SH-SY5Y (cell line): ENCODE results near the gene DNER.

ENCODE experiments used
- GATA2 ChIP-seq: IDR thresholded peaks from 2 replicates; pipeline ENCODE4 v1.6.1; 2011; ENCODE audit warnings: mild to moderate bottlenecking, low read depth, low read length
- GATA3 ChIP-seq: IDR thresholded peaks from 2 replicates; pipeline ENCODE4 v1.6.1; 2011; ENCODE audit warnings: low read depth, mild to moderate bottlenecking, low read length, moderate library complexity

The DNER gene

GRCh38 chr2:229446350-229446749 is 268.0 kb downstream of the DNER start:
- TF ChIP-seq GATA2 (no peak), GATA3 (no peak)

DNA sequence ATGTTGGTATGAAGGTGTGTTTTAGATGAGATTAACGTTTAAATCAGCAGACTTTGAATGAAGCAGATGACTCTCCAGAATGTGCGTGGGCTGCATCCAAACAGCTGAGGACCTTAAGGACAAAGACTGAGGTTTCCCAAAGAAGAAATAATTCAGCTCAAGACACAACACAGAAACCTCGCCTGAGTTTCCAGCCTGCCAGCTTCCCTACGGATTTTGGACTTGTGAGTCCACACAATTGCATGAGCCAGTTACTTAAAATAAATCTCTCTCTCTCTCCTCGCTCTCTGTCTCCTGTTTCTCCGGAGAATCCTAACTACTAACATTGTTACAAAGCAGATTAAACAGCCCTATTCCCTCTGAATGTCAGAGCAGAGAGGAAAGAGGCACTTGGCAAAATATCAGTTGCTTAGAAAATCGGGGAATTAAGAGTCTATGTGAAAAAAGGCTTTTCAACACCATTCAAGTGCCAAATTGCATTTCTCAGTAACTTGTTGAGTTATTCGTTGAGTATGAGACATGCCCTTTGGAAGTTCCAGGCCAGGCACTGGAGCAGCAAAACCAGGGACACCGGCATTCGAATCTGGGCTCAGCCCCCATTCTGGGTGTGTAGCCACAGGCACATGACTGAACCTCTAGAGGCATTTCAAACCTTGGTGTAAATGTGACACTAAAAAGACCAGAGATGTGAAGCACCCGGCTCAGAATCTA is 268.7 kb downstream of the DNER start:
- TF ChIP-seq GATA2, result no peak

DNA sequence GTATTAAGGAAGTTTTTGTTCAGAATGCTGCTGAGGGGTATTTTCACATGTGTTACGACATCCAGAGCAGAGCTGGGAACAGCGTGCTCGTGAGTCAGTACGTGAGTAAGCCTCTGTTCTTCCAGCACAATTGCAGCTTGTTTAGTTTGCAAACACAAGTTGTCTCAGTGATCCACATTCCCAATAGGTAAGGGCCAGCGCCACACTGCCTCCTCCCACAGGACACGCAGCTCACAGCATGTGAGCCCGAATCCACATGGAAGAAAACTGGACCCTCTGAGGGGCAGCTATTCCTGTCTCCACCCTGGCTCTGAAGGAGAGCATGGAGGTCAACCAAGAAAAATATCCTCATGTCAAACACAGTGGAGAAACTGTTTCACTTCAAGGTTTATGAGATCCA is 269.3 kb downstream of the DNER start:
- no peak for TF ChIP-seq GATA2
- no peak for TF ChIP-seq GATA3

DNA sequence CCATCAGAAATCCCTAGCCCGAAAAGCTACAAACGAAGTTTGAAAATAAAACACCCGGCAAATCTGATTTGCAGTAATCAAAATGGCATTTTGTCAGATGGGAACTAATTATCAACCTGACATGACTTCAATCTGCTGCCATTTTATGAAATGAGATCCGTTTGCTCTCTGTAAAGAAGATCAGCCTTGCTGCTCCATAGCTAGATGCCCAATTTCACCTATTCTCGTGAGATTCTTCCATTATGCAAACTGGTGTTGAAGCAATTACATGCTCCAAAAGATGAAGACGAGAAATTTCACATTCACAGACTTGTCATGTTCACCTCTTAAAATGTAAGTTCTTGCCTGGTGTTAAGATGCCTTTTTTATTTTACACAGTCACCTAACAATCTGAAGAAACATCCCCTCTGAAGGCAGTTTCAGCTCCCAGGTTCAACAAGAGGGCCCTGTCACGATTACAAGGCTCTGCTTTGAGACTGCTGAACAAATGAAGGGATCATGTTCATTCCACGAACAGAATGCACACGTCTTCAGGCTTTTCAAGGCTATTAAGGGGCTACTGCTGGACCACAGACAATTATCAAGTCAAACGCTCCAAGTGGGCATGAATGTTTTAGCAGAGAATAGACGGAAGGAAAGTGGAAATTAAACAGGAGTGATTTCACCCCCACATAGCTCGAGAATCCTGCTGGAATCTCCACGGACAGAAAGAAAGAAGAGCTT is 270.6 kb downstream of the DNER start:
- TF ChIP-seq GATA3 (no peak), GATA2 (no peak)

GRCh38 chr2:229443141-229443540 is 271.2 kb downstream of the DNER start:
- TF ChIP-seq GATA3 (no peak), GATA2 (no peak)

DNA sequence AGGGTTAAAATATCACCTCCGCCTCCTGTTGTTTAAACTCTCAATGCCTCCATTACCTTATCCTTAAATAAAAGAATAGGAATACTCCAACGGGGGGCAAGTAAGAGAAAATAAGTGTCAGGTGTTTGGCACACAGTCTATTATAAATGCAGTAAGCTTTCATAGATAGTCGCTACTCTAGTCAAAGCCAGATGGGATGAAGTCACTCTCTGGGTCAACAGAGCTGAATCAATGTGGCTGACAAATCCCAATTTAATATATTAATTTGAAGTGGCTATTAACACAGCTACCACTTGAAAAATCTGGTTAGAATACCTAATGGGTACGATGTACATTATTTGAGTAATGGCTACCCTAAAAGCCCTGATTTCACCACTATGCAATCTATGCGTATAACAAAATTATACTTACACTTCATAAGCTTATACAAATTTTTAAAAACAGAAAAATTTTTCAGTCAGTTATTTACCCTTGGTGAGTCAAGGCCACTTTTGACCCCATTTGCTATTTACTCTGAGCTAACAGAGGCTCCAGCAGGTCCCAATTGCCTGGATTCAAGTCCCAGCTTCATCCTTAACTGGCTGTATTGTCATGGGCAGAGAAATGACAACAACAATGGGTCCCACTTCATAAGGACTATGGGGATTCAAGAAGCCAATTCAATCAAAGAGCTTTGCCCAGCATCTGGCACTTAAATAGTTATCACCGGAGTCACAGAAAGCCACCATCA is 275.8 kb downstream of the DNER start:
- TF ChIP-seq GATA3 (no peak), GATA2 (no peak)

GRCh38 chr2:229437467-229437866 is 276.9 kb downstream of the DNER start:
- TF ChIP-seq GATA2 (no peak), GATA3 (no peak)

DNA sequence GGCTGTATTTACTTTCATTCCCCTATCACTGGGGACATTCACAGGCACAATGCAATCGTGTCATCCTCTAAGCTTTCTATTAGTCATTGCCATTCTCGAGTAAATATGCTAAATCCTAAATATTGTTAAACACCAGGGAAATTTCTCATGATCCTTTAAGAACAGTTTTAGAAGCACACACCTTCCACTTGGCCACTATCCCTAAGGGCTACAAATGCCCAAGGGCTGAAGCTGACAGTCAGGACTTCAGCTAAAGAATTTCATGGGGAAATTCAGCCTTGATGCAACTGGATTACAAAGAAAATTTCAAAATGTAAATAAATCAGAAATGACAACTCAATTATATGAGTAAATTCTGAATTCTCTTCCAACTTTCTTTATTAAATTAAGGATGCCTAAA is 280.2 kb downstream of the DNER start:
- TF ChIP-seq GATA3 (no peak), GATA2 (no peak)

DNA sequence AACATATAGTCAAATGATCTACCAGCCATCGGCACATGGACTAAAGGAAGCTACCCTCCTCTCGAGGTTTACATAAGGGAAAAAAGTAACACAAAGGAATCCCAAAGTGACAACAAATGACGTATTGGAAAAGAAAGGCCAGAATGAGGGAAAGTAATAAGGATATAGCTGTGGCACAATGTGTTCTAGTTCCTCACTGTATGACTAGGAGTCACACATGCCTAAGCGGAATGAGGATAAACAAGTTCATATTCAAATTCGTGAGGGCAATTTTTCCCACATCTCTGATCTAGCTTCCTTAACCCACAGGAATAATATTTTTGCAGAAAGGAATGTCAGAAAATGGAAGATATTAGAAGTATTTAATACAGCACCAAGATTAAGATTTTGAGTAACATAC is 281.0 kb downstream of the DNER start:
- TF ChIP-seq GATA3 (no peak), GATA2 (no peak)

DNA sequence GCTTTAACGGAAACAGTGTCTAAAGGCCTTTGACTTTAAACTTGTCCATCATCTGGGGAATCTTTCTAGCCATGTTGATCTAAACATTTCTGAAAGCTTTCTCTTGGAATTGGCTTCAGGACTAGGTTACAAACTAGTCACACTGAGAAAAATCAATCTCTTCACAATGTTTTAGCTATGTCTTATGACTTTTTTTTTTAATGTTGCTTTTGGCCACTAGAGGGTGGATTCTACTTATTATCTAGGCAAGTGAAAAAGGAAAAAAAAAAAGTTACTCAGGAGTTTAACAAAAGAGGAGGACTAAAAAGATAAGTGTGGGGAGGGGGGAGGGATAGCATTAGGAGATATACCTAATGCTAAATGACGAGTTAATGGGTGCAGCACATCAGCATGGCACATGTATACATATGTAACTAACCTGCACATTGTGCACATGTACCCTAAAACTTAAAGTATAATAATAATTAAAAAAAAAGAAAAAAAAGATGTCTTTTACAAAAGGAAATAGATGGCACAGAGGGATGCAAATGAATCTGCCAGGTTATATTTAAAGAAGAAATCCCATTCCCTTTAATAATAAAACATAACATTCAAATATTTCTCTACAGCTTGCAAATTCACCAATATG is 282.9 kb downstream of the DNER start:
- TF ChIP-seq GATA3 (no peak), GATA2 (no peak)

GRCh38 chr2:229429589-229429988 is 284.8 kb downstream of the DNER start:
- TF ChIP-seq GATA3 (no peak), GATA2 (no peak)

DNA sequence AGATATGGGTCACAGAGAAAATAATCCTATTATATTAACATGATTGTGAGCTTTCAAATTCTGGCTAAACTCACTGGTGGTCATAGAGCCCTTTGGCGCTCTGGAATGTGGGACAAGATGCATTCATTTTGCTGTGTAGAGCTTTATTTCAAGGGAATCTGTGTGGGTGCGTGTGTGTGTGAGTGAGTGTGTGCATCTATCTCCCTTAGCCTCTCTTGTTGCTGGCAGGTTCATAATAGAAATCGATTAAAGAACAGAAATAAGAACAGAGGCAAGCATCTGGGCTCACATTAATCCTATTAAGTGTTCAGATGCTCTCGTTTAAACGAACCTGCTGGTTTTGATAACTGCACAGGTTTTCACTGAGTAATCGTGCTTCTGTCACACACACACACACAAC is 287.9 kb downstream of the DNER start:
- TF ChIP-seq GATA2 (no peak), GATA3 (no peak)

DNA sequence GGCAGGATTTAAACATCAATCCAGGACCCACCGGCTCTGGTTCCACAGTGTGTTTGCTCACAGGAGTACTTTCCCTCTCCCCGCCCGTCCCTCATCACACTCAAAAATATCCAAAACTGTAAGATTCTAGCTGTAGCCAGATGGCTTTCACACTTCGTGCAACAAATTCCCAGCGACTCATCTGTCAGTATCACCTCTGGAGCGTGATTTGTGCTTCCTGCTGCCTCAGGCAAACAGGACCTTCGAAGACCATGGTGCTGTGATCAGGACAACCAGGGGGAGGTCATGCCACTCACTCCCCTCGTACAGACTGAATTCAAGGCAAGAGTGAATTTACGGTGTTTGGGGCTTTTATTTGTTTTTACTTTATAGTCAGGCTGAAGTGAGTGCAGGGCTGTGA is 288.8 kb downstream of the DNER start:
- no peak for TF ChIP-seq GATA3
- no peak for TF ChIP-seq GATA2

GRCh38 chr2:229422063-229422462 is 292.3 kb downstream of the DNER start:
- no peak for TF ChIP-seq GATA3
- TF ChIP-seq GATA2, result no peak
